NOMO-1 treated with DMSO at 0.1 percent for 48 hours (cell line): ENCODE measurements around the gene MYF6.
"Not testable (repeated sequence)": the region's sequence is repeated elsewhere in the genome, so short reads cannot be mapped to it uniquely, and the experiment has no call there.

Experiments used
- DNase-seq: peaks from one replicate; lab custom pipeline; 2025; ENCODE audit not compliant: unreplicated experiment; lab: John Stamatoyannopoulos, UW

The MYF6 gene

GRCh38 chr12:80707126-80707829, at the start of gene MYF6:
TSS of gene MYF6 (plus strand) at chr12:80707634. CDS start at chr12:80707720, 86 bp downstream.
- DNase-seq: no peak

- DNase-seq: no peak
Measured at GRCh38 chr12:80659512-80660063, 47.8 kb upstream of the MYF6 start.

- no peak for DNase-seq
Measured at GRCh38 chr12:80662586-80662985, 44.8 kb upstream of the MYF6 start.

- no peak for DNase-seq
Measured at GRCh38 chr12:80670214-80670613, 37.2 kb upstream of the MYF6 start.

GRCh38 chr12:80676042-80676636, 31.3 kb upstream of the MYF6 start:
- DNase-seq: not testable (repeated sequence)

- no peak for DNase-seq
Measured at GRCh38 chr12:80676856-80677255, 30.6 kb upstream of the MYF6 start.

- no peak for DNase-seq
Measured at GRCh38 chr12:80677994-80678393, 29.4 kb upstream of the MYF6 start.

- no peak for DNase-seq
Measured at GRCh38 chr12:80679346-80680131, 27.9 kb upstream of the MYF6 start.

GRCh38 chr12:80681287-80681686, 26.1 kb upstream of the MYF6 start:
- DNase-seq: no peak

GRCh38 chr12:80681786-80682185, 25.6 kb upstream of the MYF6 start:
- DNase-seq: no peak

GRCh38 chr12:80684077-80684495, 23.3 kb upstream of the MYF6 start:
- DNase-seq: peak; percentile 22

- DNase-seq: no peak
Measured at GRCh38 chr12:80690090-80690489, 17.3 kb upstream of the MYF6 start.

- DNase-seq: no peak
Measured at GRCh38 chr12:80690513-80690912, 16.9 kb upstream of the MYF6 start.

- no peak for DNase-seq
Measured at GRCh38 chr12:80692114-80692513, 15.3 kb upstream of the MYF6 start.

GRCh38 chr12:80697270-80697887, 10.1 kb upstream of the MYF6 start:
- no peak for DNase-seq

GRCh38 chr12:80698256-80698655, 9.2 kb upstream of the MYF6 start:
- DNase-seq: no peak

- DNase-seq: peak; percentile 25
Measured at GRCh38 chr12:80698847-80699542, 8.4 kb upstream of the MYF6 start.

GRCh38 chr12:80700327-80700726, 7.1 kb upstream of the MYF6 start:
- DNase-seq: no peak

- no peak for DNase-seq
Measured at GRCh38 chr12:80701388-80701787, 6.0 kb upstream of the MYF6 start.

GRCh38 chr12:80702889-80703805, 4.3 kb upstream of the MYF6 start:
- DNase-seq: peak; percentile 35
